WERI-Rb-1 (cell line): ENCODE measurements around the gene RGP1.

Source experiments
- DNase-seq: peaks from one replicate; pipeline ENCODE4 v3.0.0-alpha.2; 2020
- H3K27ac ChIP-seq: fragments of 250-450 bp; sonication (Bioruptor Pico); 2 replicates; pipeline ENCODE4 v1.5.1; 2020; ENCODE audit warnings: mild to moderate bottlenecking, moderate library complexity
- H3K27me3 ChIP-seq: fragments of 250-450 bp; sonication (Bioruptor Pico); 2 replicates; pipeline ENCODE4 v1.5.1; 2021; ENCODE audit warnings: mild to moderate bottlenecking, low read depth, moderate library complexity; ENCODE audit not compliant: insufficient read depth, severe bottlenecking
- H3K36me3 ChIP-seq: fragments of 250-450 bp; sonication (Bioruptor Pico); 2 replicates; pipeline ENCODE4 v1.5.1; 2020; ENCODE audit warnings: mild to moderate bottlenecking, moderate library complexity
- H3K4me3 ChIP-seq: 2 replicates; pipeline ENCODE4 v1.5.1; 2011; ENCODE audit warnings: low read depth, mild to moderate bottlenecking, control low read depth, low read length
- H3K9me3 ChIP-seq: fragments of 250-450 bp; sonication (Bioruptor Pico); 2 replicates; pipeline ENCODE4 v1.5.1; 2021; ENCODE audit warnings: mild to moderate bottlenecking, moderate library complexity; ENCODE audit not compliant: severe bottlenecking
- TF ChIP-seq, protein P1 (sequence below): IDR thresholded peaks from 2 replicates; pipeline ENCODE4 v1.5.1; 2011; ENCODE audit warnings: low read depth, mild to moderate bottlenecking, control low read depth, inconsistent platforms, low read length

The RGP1 gene

DNA sequence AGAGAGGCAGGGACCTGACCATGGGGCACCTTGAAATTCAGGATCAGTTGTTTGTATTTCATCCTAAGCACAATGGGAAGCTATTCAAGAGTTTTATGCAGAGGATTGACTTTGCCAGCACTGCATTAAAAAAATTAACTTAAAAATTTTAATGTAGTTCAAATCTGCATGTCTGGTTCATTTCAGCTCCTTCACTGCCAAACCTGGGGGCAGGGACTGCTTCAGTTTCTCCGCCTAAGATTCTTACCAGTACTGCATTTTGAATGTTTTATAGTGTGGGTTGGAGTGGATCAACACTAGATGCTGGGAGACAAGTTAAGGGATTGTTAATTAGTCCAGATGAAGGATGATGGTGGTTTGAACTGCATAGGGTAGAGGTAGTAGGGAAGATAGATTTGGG lies 20.7 kb downstream of the RGP1 start:
- Histone ChIP-seq H3K4me3 (no peak overlapping the region), H3K27ac (no peak overlapping the region), H3K36me3 (peaks cover 2% of the 10 kb centered on the region; the same call in 1 of the 2 replicates), H3K27me3 (no peaks in the 10 kb centered on the region), H3K9me3 (no peaks in the 10 kb centered on the region)
- no peak for DNase-seq
- TF ChIP-seq, protein P1, sequence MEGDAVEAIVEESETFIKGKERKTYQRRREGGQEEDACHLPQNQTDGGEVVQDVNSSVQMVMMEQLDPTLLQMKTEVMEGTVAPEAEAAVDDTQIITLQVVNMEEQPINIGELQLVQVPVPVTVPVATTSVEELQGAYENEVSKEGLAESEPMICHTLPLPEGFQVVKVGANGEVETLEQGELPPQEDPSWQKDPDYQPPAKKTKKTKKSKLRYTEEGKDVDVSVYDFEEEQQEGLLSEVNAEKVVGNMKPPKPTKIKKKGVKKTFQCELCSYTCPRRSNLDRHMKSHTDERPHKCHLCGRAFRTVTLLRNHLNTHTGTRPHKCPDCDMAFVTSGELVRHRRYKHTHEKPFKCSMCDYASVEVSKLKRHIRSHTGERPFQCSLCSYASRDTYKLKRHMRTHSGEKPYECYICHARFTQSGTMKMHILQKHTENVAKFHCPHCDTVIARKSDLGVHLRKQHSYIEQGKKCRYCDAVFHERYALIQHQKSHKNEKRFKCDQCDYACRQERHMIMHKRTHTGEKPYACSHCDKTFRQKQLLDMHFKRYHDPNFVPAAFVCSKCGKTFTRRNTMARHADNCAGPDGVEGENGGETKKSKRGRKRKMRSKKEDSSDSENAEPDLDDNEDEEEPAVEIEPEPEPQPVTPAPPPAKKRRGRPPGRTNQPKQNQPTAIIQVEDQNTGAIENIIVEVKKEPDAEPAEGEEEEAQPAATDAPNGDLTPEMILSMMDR: no peak

- H3K9me3 ChIP-seq: no peaks in the 10 kb centered on the region
- no peak for DNase-seq
- no peak overlapping the region for H3K4me3 ChIP-seq
- peak overlapping the region; percentile 35; the same call in 1 of the 2 replicates for H3K27ac ChIP-seq
- H3K27me3 ChIP-seq: no peaks in the 10 kb centered on the region
- peaks cover 2% of the 10 kb centered on the region; the same call in 1 of the 2 replicates for H3K36me3 ChIP-seq
- TF ChIP-seq, protein P1: no peak
These were observed 22.0 kb downstream of the RGP1 start for GRCh38 chr9:35771075-35771433.

GRCh38 chr9:35771534-35771933 lies 22.4 kb downstream of the RGP1 start:
- TF ChIP-seq, protein P1: no peak
- Histone ChIP-seq H3K27ac (no peak overlapping the region), H3K9me3 (no peaks in the 10 kb centered on the region), H3K4me3 (no peak overlapping the region), H3K36me3 (peaks cover 2% of the 10 kb centered on the region; the same call in 1 of the 2 replicates), H3K27me3 (no peaks in the 10 kb centered on the region)
- DNase-seq: no peak

DNA sequence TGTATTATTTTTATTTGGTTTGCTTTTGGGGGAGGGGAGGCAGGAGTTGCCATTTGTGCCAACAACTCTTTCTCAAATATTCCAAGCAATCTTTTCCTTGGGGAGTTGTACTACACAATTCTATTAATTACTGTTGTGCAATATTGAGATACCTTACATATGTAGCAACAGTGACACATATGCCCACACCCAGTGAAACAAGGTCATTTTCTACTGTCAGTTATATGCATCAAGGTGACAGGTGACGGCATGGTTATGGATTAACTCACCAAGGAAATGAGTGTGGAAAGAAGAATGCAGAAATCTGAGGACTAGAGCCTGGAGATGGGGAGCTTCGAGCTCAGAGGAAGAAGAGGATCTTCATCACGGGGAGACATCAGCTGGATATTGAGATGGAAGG lies 22.9 kb downstream of the RGP1 start:
- Histone ChIP-seq H3K36me3 (peaks cover 2% of the 10 kb centered on the region; the same call in 1 of the 2 replicates), H3K27me3 (no peaks in the 10 kb centered on the region), H3K4me3 (no peak overlapping the region), H3K9me3 (no peaks in the 10 kb centered on the region), H3K27ac (no peak overlapping the region)
- no peak for DNase-seq
- TF ChIP-seq, protein P1: no peak

GRCh38 chr9:35774907-35775635 lies 26.0 kb downstream of the RGP1 start:
- peak; percentile 23 for DNase-seq
- no peaks in the 10 kb centered on the region for H3K9me3 ChIP-seq
- TF ChIP-seq, protein P1: no peak
- peaks cover 3% of the 10 kb centered on the region; the same call in 1 of the 2 replicates for H3K36me3 ChIP-seq
- peak overlapping the region; percentile 65 for H3K27ac ChIP-seq
- H3K4me3 ChIP-seq: no peak overlapping the region
- no peaks in the 10 kb centered on the region for H3K27me3 ChIP-seq

- TF ChIP-seq, protein P1: no peak
- Histone ChIP-seq H3K9me3 (no peaks in the 10 kb centered on the region), H3K27me3 (no peaks in the 10 kb centered on the region), H3K27ac (peak overlapping the region; percentile 65), H3K4me3 (no peak overlapping the region), H3K36me3 (peaks cover 6% of the 10 kb centered on the region; the same call in 1 of the 2 replicates)
- DNase-seq: no peak
These were observed 26.9 kb downstream of the RGP1 start for GRCh38 chr9:35776018-35776417.
